ENCODE data around the gene PPIC. TPM values are rescaled to one million over a fixed set of nuclear protein-coding genes. Genes with fewer than 3 reads are reported as not detected.

PPIC gene
- total RNA-seq: 10 to 100 TPM; 11.3 to 17.5 (median 15.8) TPM

DNA sequence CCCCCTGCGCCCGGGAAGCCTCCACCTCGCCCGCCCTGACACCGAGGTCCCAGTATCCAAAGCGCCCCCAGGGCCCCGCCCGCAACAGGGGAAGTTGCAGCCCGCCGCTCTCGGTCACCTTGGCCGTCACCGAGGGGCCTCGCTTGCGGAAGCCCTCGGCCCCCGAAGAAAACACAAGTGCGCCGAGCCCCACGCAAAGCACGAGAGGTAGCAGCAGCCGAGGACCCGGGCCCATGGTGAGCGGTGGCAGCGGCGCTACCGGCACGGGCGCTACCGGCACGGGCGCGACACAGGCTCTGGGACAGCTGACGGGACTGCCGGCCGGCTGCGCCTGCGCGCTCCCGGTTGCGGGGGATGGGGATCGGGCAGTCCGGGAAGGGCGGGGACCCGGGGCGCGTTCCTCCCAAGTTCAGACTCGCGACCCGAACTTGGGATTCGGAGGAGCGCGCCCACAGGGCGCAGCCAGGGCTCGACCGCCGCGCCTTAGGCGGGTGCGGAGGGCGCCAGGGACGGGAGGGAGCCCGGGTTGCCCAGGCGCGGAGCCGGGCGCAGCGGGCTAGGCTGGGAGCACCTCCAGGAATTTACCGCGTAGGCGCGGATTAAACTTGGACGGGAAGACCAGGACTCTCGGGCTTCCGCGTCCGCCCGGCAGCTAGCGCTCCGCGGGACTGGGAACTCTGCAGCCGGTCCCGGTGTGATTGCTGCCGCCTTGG, at the start of gene PPIC:
PPIC (minus strand) TSS at position 335 of the 713 bp plus-strand sequence; CDS start at position 235, 100 bp downstream.
- WGBS, 2 donors: 0% methylated on average over 2 to 13 of the region's 84 CpGs
- intact Hi-C loops (cut with DNase I; ENCODE audit: low total_unique reads): no loop called here
- peak; percentile 73 to 96 for DNase-seq (ENCODE audit: low spot score in 2 of 2)
- peak within 1 kb of the TSS; percentile 79 for H3K4me3 ChIP-seq (ENCODE audit: low read depth, poor library complexity, severe bottlenecking)
- TF ChIP-seq POLR2A (IDR thresholded peaks at IDR 0.05): no peak
- no peak for TF ChIP-seq CTCF (IDR thresholded peaks at IDR 0.05)

GRCh38 chr5:123085638-123086286, 49.2 kb upstream of the PPIC start:
- 38 to 56% methylated on average over 12 of the region's 12 CpGs for WGBS, 2 donors
- H3K4me3 ChIP-seq (ENCODE audit: low read depth, poor library complexity, severe bottlenecking): no peak overlapping the region
- intact Hi-C loops (cut with DNase I; ENCODE audit: low total_unique reads): no loop called here
- no peak for DNase-seq (ENCODE audit: low spot score in 2 of 2)
- TF ChIP-seq POLR2A (IDR thresholded peaks at IDR 0.05) (no peak), CTCF (IDR thresholded peaks at IDR 0.05) (no peak)

DNA sequence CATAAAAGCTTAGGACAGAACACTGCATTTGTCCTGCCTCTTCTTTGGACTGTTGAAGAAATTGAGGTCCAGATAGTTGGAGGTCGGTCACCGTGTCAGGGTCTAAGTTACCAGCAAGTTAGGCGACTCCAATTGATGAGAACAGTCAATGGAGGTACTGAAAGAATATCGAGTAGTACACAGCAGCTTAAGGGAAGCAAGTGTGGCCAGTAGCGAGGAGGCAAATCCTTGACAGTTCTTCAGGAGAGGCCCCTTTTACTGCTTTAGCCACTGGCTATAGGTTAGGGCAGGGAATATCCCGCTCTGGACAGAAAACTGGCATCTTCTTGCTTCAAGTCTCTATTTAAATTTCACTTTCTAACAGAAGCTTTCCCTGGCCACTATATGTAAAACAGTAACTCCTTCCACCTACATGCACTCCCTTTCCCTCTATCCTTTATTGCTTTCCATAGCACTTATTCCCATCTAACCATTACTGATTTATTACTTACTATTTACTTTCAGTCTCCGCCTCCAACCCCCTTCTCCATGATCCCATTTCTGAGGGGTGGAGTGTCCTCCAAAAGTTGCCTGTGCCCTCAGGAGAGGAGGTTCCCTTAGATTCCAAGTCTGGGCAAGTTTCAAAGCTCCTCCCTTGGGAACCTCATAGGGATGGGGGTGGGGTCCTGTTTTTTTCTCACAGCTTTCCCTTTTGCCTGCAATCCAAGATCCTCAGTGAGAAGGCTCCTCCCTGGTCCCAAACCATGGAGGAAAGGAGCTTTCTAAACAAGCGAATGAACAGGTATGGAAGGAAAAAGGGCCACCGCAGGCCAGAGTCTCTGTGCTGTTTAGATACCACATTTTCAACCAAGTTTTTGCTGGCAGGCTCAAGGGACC, 48.4 kb upstream of the PPIC start:
- WGBS, 2 donors: 74% methylated on average over 9 of the region's 9 CpGs
- no peak overlapping the region for H3K4me3 ChIP-seq (ENCODE audit: low read depth, poor library complexity, severe bottlenecking)
- intact Hi-C loops (cut with DNase I; ENCODE audit: low total_unique reads): no loop called here
- DNase-seq (ENCODE audit: low spot score in 2 of 2): no peak
- TF ChIP-seq POLR2A (IDR thresholded peaks at IDR 0.05) (no peak), CTCF (IDR thresholded peaks at IDR 0.05) (no peak)

GRCh38 chr5:123083298-123083697, 46.8 kb upstream of the PPIC start:
- TF ChIP-seq POLR2A (IDR thresholded peaks at IDR 0.05) (no peak), CTCF (IDR thresholded peaks at IDR 0.05) (no peak)
- no peak overlapping the region for H3K4me3 ChIP-seq (ENCODE audit: low read depth, poor library complexity, severe bottlenecking)
- intact Hi-C loops (cut with DNase I; ENCODE audit: low total_unique reads): no loop called here
- 81 to 85% methylated on average over 3 of the region's 3 CpGs for WGBS, 2 donors
- no peak for DNase-seq (ENCODE audit: low spot score in 2 of 2)

DNA sequence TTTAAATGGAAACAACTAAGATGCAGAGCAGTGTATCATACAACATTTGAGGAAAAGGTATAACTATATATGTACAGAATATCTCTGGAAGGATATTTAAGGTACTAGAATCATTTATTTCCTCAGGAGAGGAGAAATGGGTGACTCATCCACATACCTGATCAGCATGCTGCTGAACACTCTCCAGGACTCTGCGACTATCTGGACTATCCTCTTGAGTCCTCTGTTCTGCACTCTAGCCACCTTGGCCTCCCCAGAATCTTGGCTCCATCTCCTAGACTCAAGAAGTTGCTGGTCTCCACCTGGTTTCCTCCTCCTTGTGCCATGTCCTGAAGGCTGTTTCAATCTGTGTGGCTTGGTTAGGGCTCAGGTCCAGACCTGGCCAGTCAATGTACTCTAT, 43.7 kb upstream of the PPIC start:
- no peak overlapping the region for H3K4me3 ChIP-seq (ENCODE audit: low read depth, poor library complexity, severe bottlenecking)
- no peak for DNase-seq (ENCODE audit: low spot score in 2 of 2)
- intact Hi-C loops (cut with DNase I; ENCODE audit: low total_unique reads): no loop called here
- TF ChIP-seq POLR2A (IDR thresholded peaks at IDR 0.05) (no peak), CTCF (IDR thresholded peaks at IDR 0.05) (no peak)
- 64 to 71% methylated on average over 1 of the region's 1 CpG for WGBS, 2 donors
